Uterus (tissue), 4 donors: ENCODE results near the gene MAGEA6. TPM values are rescaled to one million over a fixed set of nuclear protein-coding genes. Genes with fewer than 3 reads are reported as not detected.
"Not testable (repeated sequence)": the region's sequence is repeated elsewhere in the genome, so short reads cannot be mapped to it uniquely, and the experiment has no call there.

Source experiments
- DNase-seq, 2 donors: peaks; one replicate each; pipeline ENCODE4 v3.0.0-alpha.2; 2019 to 2020
- H3K27ac ChIP-seq, 2 donors: fragments of 200-600 bp; sonication (generic); 1 replicate in 1 of 2; 2 replicates in 1 of 2; pipeline ENCODE4 v1.5.1; 2016 to 2018
- H3K27me3 ChIP-seq, 2 donors: fragments of 200-600 bp; sonication (generic); one replicate each; pipeline ENCODE4 v1.5.1; 2018 to 2019; ENCODE audit warnings: control low read depth in 1 of 2
- H3K36me3 ChIP-seq, 2 donors: fragments of 200-600 bp; sonication (generic); one replicate each; pipeline ENCODE4 v1.5.1; 2019; ENCODE audit warnings: control low read depth in 1 of 2
- H3K4me1 ChIP-seq, 2 donors: fragments of 200-600 bp; sonication (generic); one replicate each; pipeline ENCODE4 v1.5.1; 2018 to 2019; ENCODE audit warnings: control low read depth in 1 of 2
- H3K4me3 ChIP-seq, 2 donors: fragments of 200-600 bp; sonication (generic); 1 replicate in 1 of 2; 2 replicates in 1 of 2; pipeline ENCODE4 v1.5.1; 2018 to 2019; ENCODE audit warnings: mild to moderate bottlenecking in 1 of 2
- H3K9me3 ChIP-seq, 2 donors: fragments of 200-600 bp; sonication (generic); one replicate each; pipeline ENCODE4 v1.5.1; 2019; ENCODE audit warnings: control low read depth in 1 of 2
- CTCF ChIP-seq, 4 experiments: fragments of 200-600 bp in 2 of 4; fragments of 450-650 bp in 2 of 4; sonication (generic) in 2 of 4; IDR thresholded peaks; one replicate each; pipeline ENCODE4 v1.5.1; 2016 to 2019; ENCODE audit warnings: antibody characterized with exemption in 4 of 4, mild to moderate bottlenecking in 2 of 4, moderate library complexity in 1 of 4
- POLR2A ChIP-seq, 2 donors: fragments of 450-650 bp; IDR thresholded peaks; one replicate each; pipeline ENCODE4 v1.6.1; 2016; ENCODE audit warnings: antibody characterized with exemption in 2 of 2, mild to moderate bottlenecking in 1 of 2, moderate library complexity in 1 of 2
- intact Hi-C: fragments of 100-400 bp; cut with DNase I; formaldehyde crosslinking; loops from one replicate; pipeline ENCODE4 v1.15.1; 2023; ENCODE audit warnings: low total_unique reads
- total RNA-seq, 4 donors: library from RNA; depleted of rRNA in 3 of 4; stranded (reverse); fragments of >200 nt in 3 of 4; gene quantifications; one replicate each; pipeline versions ENCODE4 v1.1.0 to v1.2.4, GENCODE V29; 2014 to 2023
- donor health status: DM: yes; HTN: yes; CAD: no.

Gene MAGEA6
- under 1 TPM in 1 of 4 donors, not detected in 3; 0.21 TPM for total RNA-seq

- H3K36me3 ChIP-seq, DNase-seq, H3K9me3 ChIP-seq, H3K27ac ChIP-seq, H3K4me3 ChIP-seq, H3K4me1 ChIP-seq, H3K27me3 ChIP-seq, intact Hi-C loops: not testable (repeated sequence)
These were observed at the start of gene MAGEA6 for GRCh38 chrX:152769549-152770289. Gene MAGEA6, minus strand, starts transcription at chrX:152769689. Its CDS starts 2,039 bp downstream, at chrX:152767650.

GRCh38 chrX:152819266-152819665 is 49.8 kb upstream of the MAGEA6 start:
- no peaks in the 10 kb centered on the region for H3K36me3 ChIP-seq
- H3K9me3 ChIP-seq, result no peaks in the 10 kb centered on the region
- H3K4me1 ChIP-seq, result no peaks in the 10 kb centered on the region
- TF ChIP-seq CTCF (IDR thresholded peaks at IDR 0.05), result no peak
- TF ChIP-seq POLR2A (IDR thresholded peaks at IDR 0.05), result no peak
- no peak overlapping the region for H3K27ac ChIP-seq
- DNase-seq, result no peak
- H3K4me3 ChIP-seq, result no peak overlapping the region
- intact Hi-C loops, result no loop called here
- no peaks in the 10 kb centered on the region for H3K27me3 ChIP-seq

GRCh38 chrX:152818356-152818755 is 48.9 kb upstream of the MAGEA6 start:
- H3K4me1 ChIP-seq, result no peaks in the 10 kb centered on the region
- TF ChIP-seq CTCF (IDR thresholded peaks at IDR 0.05) (no peak), POLR2A (IDR thresholded peaks at IDR 0.05) (no peak)
- H3K36me3 ChIP-seq, result no peaks in the 10 kb centered on the region
- H3K9me3 ChIP-seq, result no peaks in the 10 kb centered on the region
- H3K27me3 ChIP-seq, result no peaks in the 10 kb centered on the region
- no peak overlapping the region for H3K4me3 ChIP-seq
- intact Hi-C loops, result no loop called here
- H3K27ac ChIP-seq, result no peak overlapping the region
- DNase-seq, result no peak

- Histone ChIP-seq H3K4me3 (no peak overlapping the region), H3K36me3 (no peaks in the 10 kb centered on the region), H3K27ac (no peak overlapping the region), H3K27me3 (no peaks in the 10 kb centered on the region), H3K4me1 (no peaks in the 10 kb centered on the region), H3K9me3 (no peaks in the 10 kb centered on the region)
- TF ChIP-seq CTCF (IDR thresholded peaks at IDR 0.05) (peak in 1 of 4 experiments; percentile 4), POLR2A (IDR thresholded peaks at IDR 0.05) (no peak)
- intact Hi-C loops, result no loop called here
- DNase-seq, result no peak
These were observed 47.7 kb upstream of the MAGEA6 start for GRCh38 chrX:152817078-152817764.

GRCh38 chrX:152814048-152814447 is 44.6 kb upstream of the MAGEA6 start:
- no peak for DNase-seq
- intact Hi-C loops, result no loop called here
- no peak for TF ChIP-seq POLR2A (IDR thresholded peaks at IDR 0.05)
- no peak for TF ChIP-seq CTCF (IDR thresholded peaks at IDR 0.05)

More at GRCh38 chrX:152814048-152814447, 44.6 kb upstream of the MAGEA6 start:
- H3K27me3 ChIP-seq, result no peaks in the 10 kb centered on the region
- H3K9me3 ChIP-seq, result no peaks in the 10 kb centered on the region
- no peak overlapping the region for H3K4me3 ChIP-seq
- H3K36me3 ChIP-seq, result no peaks in the 10 kb centered on the region
- H3K27ac ChIP-seq, result no peak overlapping the region
- H3K4me1 ChIP-seq, result no peaks in the 10 kb centered on the region
